Endothelial cell of umbilical vein (primary cell): ENCODE data around the gene GALNT4. TPM values are rescaled to one million over a fixed set of nuclear protein-coding genes. Genes with fewer than 3 reads are reported as not detected.

ENCODE experiments used
- BruUV-seq: library from RNA; stranded (reverse); fragments of 400-500 nt; replicated peaks from 2 replicates; lab custom pipeline; 2021; lab: Mats Ljungman, UMichigan
- CTCF ChIA-PET: fragments of 300-600, 350-600 bp; sonication (Branson Sonifier 250); formaldehyde crosslinking; loops from one replicate; lab custom pipeline; 2021; ENCODE audit warnings: antibody characterized with exemption, inconsistent platforms; lab: Charles Lee
- POLR2A ChIA-PET: fragments of 300-600, 350-600 bp; sonication (Branson Sonifier 250); formaldehyde crosslinking; loops from one replicate; lab custom pipeline; 2021; ENCODE audit warnings: antibody characterized with exemption, inconsistent platforms; lab: Charles Lee
- DNase-seq: peaks from one replicate; pipeline ENCODE4 v3.0.0-alpha.2; 2011; ENCODE audit warnings: low read depth, low spot score
- FAIRE-seq: peaks from 2 replicates; lab custom pipeline; 2011; peaks lifted over from hg19 to GRCh38; lab: Jason Lieb, UNC
- H2AFZ ChIP-seq: 2 replicates; pipeline ENCODE4 v1.6.0; 2012; ENCODE audit warnings: low read depth, low read length, control low read depth, inconsistent platforms
- H3K27ac ChIP-seq: 2 replicates; pipeline ENCODE4 v1.5.1; 2011; ENCODE audit warnings: low read depth, mild to moderate bottlenecking, control low read depth, low read length, moderate library complexity; ENCODE audit not compliant: insufficient read depth
- H3K27me3 ChIP-seq, 2 experiments: 2 replicates each; pipeline versions ENCODE4 v1.6.0 to v1.6.1; 2011; ENCODE audit warnings: low read length in 2 of 2, mixed read lengths in 1 of 2; ENCODE audit not compliant: control insufficient read depth in 2 of 2, insufficient read depth in 2 of 2
- H3K36me3 ChIP-seq, 2 experiments: 2 replicates in 1 of 2; 3 replicates in 1 of 2; pipeline ENCODE4 v1.5.1; 2011; ENCODE audit warnings: low read length in 2 of 2, mild to moderate bottlenecking in 1 of 2, moderate library complexity in 1 of 2; ENCODE audit not compliant: control insufficient read depth in 2 of 2, insufficient read depth in 2 of 2; ENCODE audit errors: extremely low read depth in 1 of 2
- H3K4me1 ChIP-seq: 3 replicates; pipeline ENCODE4 v1.5.1; 2011; ENCODE audit warnings: mild to moderate bottlenecking, low read length; ENCODE audit not compliant: control insufficient read depth, insufficient read depth; ENCODE audit errors: extremely low read depth
- H3K4me2 ChIP-seq: 2 replicates; pipeline ENCODE4 v1.6.1; 2011; ENCODE audit warnings: low read length, control low read depth, mixed read lengths; ENCODE audit not compliant: insufficient read depth
- H3K4me3 ChIP-seq, 3 experiments: fragments of 200-600 bp in 1 of 3; sonication (generic), shearing (Covaris generic) in 1 of 3; replicated peaks in 1 of 3; 2 replicates each; pipeline ENCODE4 v1.5.1; 2011 to 2016; ENCODE audit warnings: control low read depth in 3 of 3, low read length in 3 of 3, mild to moderate bottlenecking in 2 of 3, inconsistent platforms in 1 of 3, low read depth in 1 of 3, moderate library complexity in 1 of 3; ENCODE audit not compliant: insufficient read depth in 1 of 3
- H3K79me2 ChIP-seq: 2 replicates; pipeline ENCODE4 v1.6.0; 2012; ENCODE audit warnings: low read length, inconsistent platforms; ENCODE audit not compliant: control insufficient read depth, insufficient read depth
- H3K9ac ChIP-seq: replicated peaks from 2 replicates; pipeline ENCODE3; 2011; ENCODE audit warnings: low read length, control low read depth; ENCODE audit not compliant: insufficient read depth; ENCODE audit errors: extremely low read depth
- H3K9me1 ChIP-seq: replicated peaks from 3 replicates; pipeline ENCODE4 v1.6.0; 2011; ENCODE audit warnings: mild to moderate bottlenecking, low read length; ENCODE audit not compliant: control insufficient read depth, insufficient read depth; ENCODE audit errors: extremely low read depth
- H3K9me3 ChIP-seq: replicated peaks from 2 replicates; pipeline ENCODE4 v1.5.1; 2012; ENCODE audit warnings: low read length, inconsistent platforms; ENCODE audit not compliant: control insufficient read depth, insufficient read depth
- H4K20me1 ChIP-seq: replicated peaks from 2 replicates; pipeline ENCODE3; 2011; ENCODE audit warnings: mild to moderate bottlenecking, low read length; ENCODE audit not compliant: control insufficient read depth, insufficient read depth; ENCODE audit errors: extremely low read depth
- GATA2 ChIP-seq: IDR thresholded peaks from 2 replicates; pipeline ENCODE4 v1.7.0; 2011; ENCODE audit warnings: low read depth, mild to moderate bottlenecking, moderate library complexity, mixed read lengths, low read length; ENCODE audit not compliant: insufficient read length, insufficient read depth
- JUN ChIP-seq: IDR thresholded peaks from 2 replicates; pipeline ENCODE4 v1.6.1; 2011; ENCODE audit warnings: borderline replicate concordance, low read depth; ENCODE audit not compliant: insufficient read length, insufficient read depth
- POLR2A ChIP-seq: IDR thresholded peaks from 2 replicates; pipeline ENCODE4 v1.6.1; 2012; ENCODE audit warnings: low read depth, mild to moderate bottlenecking, control low read depth, low read length
- POLR2AphosphoS5 ChIP-seq: IDR thresholded peaks from 2 replicates; pipeline ENCODE4 v1.6.1; 2012; ENCODE audit warnings: low read depth, mild to moderate bottlenecking, control low read depth, low read length, moderate library complexity; ENCODE audit not compliant: insufficient read depth
- dilution Hi-C: fragments of 300-500 bp; cut with MboI; formaldehyde crosslinking; loops from one replicate; pipeline ENCODE4 v1.15.0; 2019; ENCODE audit warnings: low sequenced_read_pairs; ENCODE audit not compliant: extremely low pct_ligation_motif_present
- intact Hi-C: fragments of 100-400 bp; cut with micrococcal nuclease; formaldehyde crosslinking; loops from one replicate; pipeline ENCODE4 v1.10.0; 2022
- polyA plus RNA-seq, 4 experiments: library from polyadenylated mRNA; depleted of rRNA in 3 of 4; stranded (reverse) in 3 of 4; unstranded in 1 of 4; fragments of >200 nt; gene quantifications; 2 replicates each; pipeline versions ENCODE4 v1.2.1 to v1.2.3, GENCODE V29; 2011 to 2012; ENCODE audit warnings: missing spikeins in 1 of 4
- small RNA-seq: library from RNA; depleted of rRNA; stranded (forward); fragments of <200 nt; gene quantifications from one replicate; pipeline ENCODE3, GENCODE V24; 2012; ENCODE audit warnings: low replicate concordance, low read depth; ENCODE audit not compliant: insufficient read depth, insufficient read length
- total RNA-seq: library from RNA; stranded (reverse); gene quantifications from 2 replicates; pipeline ENCODE4 v1.2.3, GENCODE V29; 2021
- TF ChIP-seq, protein P1 (sequence below), 2 donors: IDR thresholded peaks; 1 replicate in 1 of 2; 2 replicates in 1 of 2; pipeline ENCODE4 v1.5.1; 2011; ENCODE audit warnings: low read length in 2 of 2, mild to moderate bottlenecking in 2 of 2, moderate library complexity in 2 of 2, control low read depth in 1 of 2, inconsistent platforms in 1 of 2, low read depth in 1 of 2; ENCODE audit not compliant: insufficient read depth in 1 of 2; ENCODE audit errors: extremely low read depth in 1 of 2

Gene GALNT4
- total and polyA plus RNA-seq, 2 donors (not counting 3 experiments of a cell fraction or from before 2014, with no cell fraction given) = 2.0 to 9.8 TPM

DNA sequence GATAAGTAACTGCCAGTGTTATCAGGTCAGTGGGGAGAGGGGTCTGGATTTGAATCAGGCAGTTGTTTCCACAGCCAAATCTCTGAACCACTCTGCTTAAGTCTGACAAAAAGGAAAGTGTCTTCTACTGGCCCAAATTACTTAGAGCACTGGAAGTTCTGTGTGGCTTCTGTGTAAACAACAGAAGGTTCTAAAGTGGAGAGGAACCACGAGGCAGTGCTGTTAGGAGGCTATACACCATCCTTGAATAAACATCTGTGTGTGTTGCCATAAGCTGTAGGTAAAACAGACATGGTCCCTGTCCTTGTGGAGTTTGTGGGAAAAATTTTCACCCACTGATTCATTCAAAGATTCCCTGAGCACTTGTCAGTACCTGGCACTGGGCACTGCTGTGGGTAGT, 50.0 kb downstream of the GALNT4 start:
- no peaks in the 10 kb centered on the region for H3K27me3 ChIP-seq
- H3K4me1 ChIP-seq = peaks cover 7% of the 10 kb centered on the region
- no peaks in the 10 kb centered on the region for H3K9me3 ChIP-seq
- no peaks in the 10 kb centered on the region for H3K36me3 ChIP-seq
- FAIRE-seq (no peak), DNase-seq (no peak)
- ChIA-PET POLR2A (no interaction called here), CTCF (interaction anchor here (1.1 to 2.3 kb wide), 2 partner anchors 14 to 457 kb away, joined by 3 to 10 read pairs; no protein-coding TSS in a partner anchor)
- no peaks in the 10 kb centered on the region for H4K20me1 ChIP-seq
- dilution Hi-C loops = loop anchor here (25.0 kb wide), 2 partner anchors 137 to 437 kb away; no protein-coding TSS in a partner anchor
- H2AFZ ChIP-seq = no peak overlapping the region
- intact Hi-C loops = loop anchor here (5.0 kb wide), 1 partner anchor 1483 kb away; the partner anchor contains the start of gene CCER1
- no peaks in the 10 kb centered on the region for H3K79me2 ChIP-seq
- no peak overlapping the region for H3K9ac ChIP-seq
- no TSS peak for BruUV-seq
- H3K27ac ChIP-seq = no peak overlapping the region
- H3K9me1 ChIP-seq = no peaks in the 10 kb centered on the region
- no peak overlapping the region for H3K4me3 ChIP-seq
- TF ChIP-seq POLR2AphosphoS5 = no peak
- TF ChIP-seq, protein P1, sequence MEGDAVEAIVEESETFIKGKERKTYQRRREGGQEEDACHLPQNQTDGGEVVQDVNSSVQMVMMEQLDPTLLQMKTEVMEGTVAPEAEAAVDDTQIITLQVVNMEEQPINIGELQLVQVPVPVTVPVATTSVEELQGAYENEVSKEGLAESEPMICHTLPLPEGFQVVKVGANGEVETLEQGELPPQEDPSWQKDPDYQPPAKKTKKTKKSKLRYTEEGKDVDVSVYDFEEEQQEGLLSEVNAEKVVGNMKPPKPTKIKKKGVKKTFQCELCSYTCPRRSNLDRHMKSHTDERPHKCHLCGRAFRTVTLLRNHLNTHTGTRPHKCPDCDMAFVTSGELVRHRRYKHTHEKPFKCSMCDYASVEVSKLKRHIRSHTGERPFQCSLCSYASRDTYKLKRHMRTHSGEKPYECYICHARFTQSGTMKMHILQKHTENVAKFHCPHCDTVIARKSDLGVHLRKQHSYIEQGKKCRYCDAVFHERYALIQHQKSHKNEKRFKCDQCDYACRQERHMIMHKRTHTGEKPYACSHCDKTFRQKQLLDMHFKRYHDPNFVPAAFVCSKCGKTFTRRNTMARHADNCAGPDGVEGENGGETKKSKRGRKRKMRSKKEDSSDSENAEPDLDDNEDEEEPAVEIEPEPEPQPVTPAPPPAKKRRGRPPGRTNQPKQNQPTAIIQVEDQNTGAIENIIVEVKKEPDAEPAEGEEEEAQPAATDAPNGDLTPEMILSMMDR (IDR thresholded peaks at IDR 0.05; ENCODE audit: extremely low read depth in 1 of 2, insufficient read depth in 1 of 2, low read depth in 1 of 2, low read length in 2 of 2) = no peak
- no peak for TF ChIP-seq POLR2A
- no peak for TF ChIP-seq GATA2
- TF ChIP-seq JUN = no peak
- no peak overlapping the region for H3K4me2 ChIP-seq

Small RNA genes lying within 50 kb of the gene (small RNA-seq; reads per million reads assigned to genes)
- gene AC025034.2 (not detected), gene POC1B-GALNT4 (not detected)

Other genes starting within 250 kb of the GALNT4 start
- gene DUSP6, start 172.3 kb downstream of the GALNT4 start, total RNA-seq = 148 and 200 TPM in 2 replicates
- 149 and 171 TPM in 2 replicates for gene DUSP6, start 172.3 kb downstream of the GALNT4 start, polyA plus RNA-seq
- 18.2 and 22.9 TPM in 2 replicates for gene POC1B, start 1.3 kb upstream of the GALNT4 start, total RNA-seq
- gene POC1B, start 1.3 kb upstream of the GALNT4 start, polyA plus RNA-seq = 6.5 and 7.1 TPM in 2 replicates
- gene ATP2B1, start 184.0 kb upstream of the GALNT4 start, total RNA-seq = 28.0 and 38.0 TPM in 2 replicates
- gene ATP2B1, start 184.0 kb upstream of the GALNT4 start, polyA plus RNA-seq = 4.2 and 6.4 TPM in 2 replicates